ENCODE data around the gene KCNQ1. TPM values are rescaled to one million over a fixed set of nuclear protein-coding genes. Genes with fewer than 3 reads are reported as not detected.

Gene KCNQ1
- total and polyA plus RNA-seq, 2 donors (not counting 3 experiments of a cell fraction or from before 2014, with no cell fraction given): 0.07 to 0.09 TPM

GRCh38 chr11:2778630-2779498, 334.1 kb downstream of the KCNQ1 start:
- intact Hi-C loops (cut with micrococcal nuclease): loop anchor here (10.0 kb wide), 1 partner anchor 106 kb away; the partner anchor contains the start of gene CDKN1C
- FAIRE-seq: no peak
- POLR2A ChIA-PET: no interaction called here
- H3K4me3 ChIP-seq (replicated peaks in 1 of 3; ENCODE audit: insufficient read depth in 1 of 3, low read depth in 1 of 3, low read length in 3 of 3): no peak overlapping the region
- dilution Hi-C loops (cut with MboI; ENCODE audit: extremely low pct_ligation_motif_present, low sequenced_read_pairs): no loop called here
- H3K9me3 ChIP-seq (replicated peaks; ENCODE audit: control insufficient read depth, insufficient read depth, low read length): no peaks in the 10 kb centered on the region
- BruUV-seq (replicated peaks): no TSS peak
- H3K4me1 ChIP-seq (ENCODE audit: control insufficient read depth, extremely low read depth, insufficient read depth, low read length): no peaks in the 10 kb centered on the region
- TF ChIP-seq MYC (IDR thresholded peaks at IDR 0.05; ENCODE audit: low read depth, low read length): no peak
- TF ChIP-seq POLR2A (IDR thresholded peaks at IDR 0.05; ENCODE audit: low read depth, low read length): no peak
- no peak for TF ChIP-seq CTCF (IDR thresholded peaks at IDR 0.05; ENCODE audit: extremely low read depth in 1 of 2, insufficient read depth in 1 of 2, low read depth in 1 of 2, low read length in 2 of 2)
- TF ChIP-seq FOS (IDR thresholded peaks at IDR 0.05; ENCODE audit: borderline replicate concordance, insufficient read depth, low read length): no peak
- no peak for TF ChIP-seq MAX (IDR thresholded peaks at IDR 0.05; ENCODE audit: insufficient read depth, insufficient read length)
- no peak for TF ChIP-seq JUN (IDR thresholded peaks at IDR 0.05; ENCODE audit: borderline replicate concordance, insufficient read depth, insufficient read length, low read depth)
- no peak for TF ChIP-seq GATA2 (IDR thresholded peaks at IDR 0.05; ENCODE audit: insufficient read depth, insufficient read length, low read depth, low read length)
- DNase-seq (ENCODE audit: low read depth, low spot score): peak; percentile 41
- CTCF ChIA-PET: interaction anchor here (0.9 to 1.0 kb wide), 2 partner anchors 13 to 246 kb away, joined by 3 read pairs; no protein-coding TSS in a partner anchor
- H3K9ac ChIP-seq (replicated peaks; ENCODE audit: extremely low read depth, insufficient read depth, low read length): no peak overlapping the region
- no peaks in the 10 kb centered on the region for H4K20me1 ChIP-seq (replicated peaks; ENCODE audit: control insufficient read depth, extremely low read depth, insufficient read depth, low read length)
- no peaks in the 10 kb centered on the region for H3K79me2 ChIP-seq (ENCODE audit: control insufficient read depth, insufficient read depth, low read length)
- H3K27me3 ChIP-seq (ENCODE audit: control insufficient read depth in 2 of 2, insufficient read depth in 2 of 2, low read length in 2 of 2): no peaks in the 10 kb centered on the region
- H3K4me2 ChIP-seq (ENCODE audit: insufficient read depth, low read length): no peak overlapping the region
- no peaks in the 10 kb centered on the region for H3K9me1 ChIP-seq (replicated peaks; ENCODE audit: control insufficient read depth, extremely low read depth, insufficient read depth, low read length)
- no peaks in the 10 kb centered on the region for H3K36me3 ChIP-seq (ENCODE audit: control insufficient read depth in 2 of 2, extremely low read depth in 1 of 2, insufficient read depth in 2 of 2, low read length in 2 of 2)
- H3K27ac ChIP-seq (ENCODE audit: insufficient read depth, low read depth, low read length): no peak overlapping the region
- H2AFZ ChIP-seq (ENCODE audit: low read depth, low read length): no peak overlapping the region
